HTERT RPE-1 (cell line): ENCODE measurements around the gene WNT2.
"Not testable (repeated sequence)": the region's sequence is repeated elsewhere in the genome, so short reads cannot be mapped to it uniquely, and the experiment has no call there.

Source experiments
- in situ Hi-C: fragments of 300-500 bp; cut with MboI; formaldehyde crosslinking; loops from 4 replicates; pipeline ENCODE4 v1.14.3; 2020; ENCODE audit warnings: low sequenced_read_pairs

The WNT2 gene

GRCh38 chr7:117270371-117270770 is 52.5 kb downstream of the WNT2 start:
- in situ Hi-C loops, result no loop called here

GRCh38 chr7:117269886-117270285 is 53.0 kb downstream of the WNT2 start:
- in situ Hi-C loops, result no loop called here

GRCh38 chr7:117269417-117269816 is 53.4 kb downstream of the WNT2 start:
- in situ Hi-C loops, result no loop called here

DNA sequence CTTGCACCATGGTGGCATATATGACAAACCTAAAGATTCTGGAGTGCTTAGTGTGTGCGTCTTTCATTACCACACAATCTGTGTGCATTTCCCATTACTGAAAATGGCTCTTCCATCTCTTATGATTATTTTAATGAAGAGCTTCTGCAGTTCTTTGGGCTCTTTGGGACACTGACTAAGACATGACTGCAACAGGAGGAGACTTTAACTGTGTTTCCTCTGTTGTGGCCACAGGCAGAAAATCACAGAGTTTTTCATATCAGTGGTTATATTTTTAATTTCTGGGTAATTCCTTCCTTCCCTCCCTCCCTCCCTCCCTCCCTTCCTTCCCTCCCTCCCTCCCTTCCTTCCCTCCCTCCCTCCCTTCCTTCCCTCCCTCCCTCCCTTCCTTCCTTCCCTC is 58.1 kb downstream of the WNT2 start:
- in situ Hi-C loops, result no loop called here

DNA sequence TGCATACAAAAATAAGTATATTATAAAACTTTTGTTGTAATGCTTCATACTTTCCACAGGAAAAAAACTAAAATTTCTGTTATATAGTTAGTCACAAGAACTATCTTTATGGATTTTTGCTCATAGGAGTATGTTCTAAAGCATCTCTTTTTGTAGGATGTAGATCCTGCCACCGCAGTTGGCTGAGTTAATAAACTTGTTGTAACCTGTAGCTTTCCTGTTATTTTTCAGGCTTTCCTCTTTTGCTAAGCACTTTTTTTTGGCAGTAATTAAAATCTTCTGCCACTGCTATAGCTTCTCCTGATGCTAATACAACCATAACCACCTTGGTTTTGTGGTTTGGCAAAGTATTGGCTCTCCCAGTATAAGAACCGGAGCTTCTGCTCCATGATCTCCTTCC is 60.3 kb downstream of the WNT2 start:
- in situ Hi-C loops, result no loop called here

- in situ Hi-C loops, result no loop called here
Measured at GRCh38 chr7:117259615-117260014, 63.2 kb downstream of the WNT2 start.

- in situ Hi-C loops, result no loop called here
Measured at GRCh38 chr7:117251687-117252086, 71.2 kb downstream of the WNT2 start.

- in situ Hi-C loops, result no loop called here
Measured at GRCh38 chr7:117250801-117251200, 72.1 kb downstream of the WNT2 start.

DNA sequence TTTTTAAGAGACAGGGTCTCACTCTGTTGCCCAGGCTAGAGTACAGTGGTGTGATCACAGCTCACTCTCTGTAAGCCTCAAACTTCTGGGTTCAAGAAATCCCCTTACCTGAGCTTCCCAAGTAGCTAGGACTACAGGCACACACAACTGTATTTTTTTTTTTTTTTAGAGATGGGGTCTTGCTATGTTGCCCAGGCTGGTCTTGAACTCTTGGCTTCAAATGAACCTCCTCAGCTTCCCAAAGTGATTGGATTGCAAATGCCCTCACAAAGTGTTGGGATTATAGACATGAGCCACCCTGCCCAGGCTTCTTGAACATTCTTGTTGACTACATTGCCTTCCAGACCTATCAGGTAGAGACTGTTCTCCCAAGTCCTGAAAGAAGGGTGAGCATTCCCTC is 72.6 kb downstream of the WNT2 start:
- in situ Hi-C loops, result no loop called here

- in situ Hi-C loops, result no loop called here
Measured at GRCh38 chr7:117249696-117250095, 73.2 kb downstream of the WNT2 start.

GRCh38 chr7:117248829-117249228 is 74.0 kb downstream of the WNT2 start:
- in situ Hi-C loops, result no loop called here

GRCh38 chr7:117247809-117248208 is 75.0 kb downstream of the WNT2 start:
- in situ Hi-C loops, result no loop called here

DNA sequence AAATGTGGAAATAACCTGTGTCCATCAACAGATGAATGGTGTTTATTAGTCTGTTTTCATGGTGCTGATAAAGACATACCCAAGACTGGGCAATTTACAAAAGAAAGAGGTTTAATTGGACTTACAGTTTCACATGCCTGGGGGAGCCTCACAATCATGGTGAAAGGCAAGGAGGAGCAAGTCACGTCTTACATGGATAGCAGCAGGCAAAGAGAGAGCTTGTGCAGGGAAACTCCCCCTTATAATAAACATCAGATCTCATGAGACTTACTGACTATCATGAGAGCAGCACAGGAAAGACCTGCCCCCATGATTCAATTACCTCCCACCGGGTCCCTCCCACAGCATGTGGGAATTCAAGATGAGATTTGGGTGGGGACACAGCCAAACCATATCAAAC is 77.2 kb downstream of the WNT2 start:
- in situ Hi-C loops, result not testable (repeated sequence)

DNA sequence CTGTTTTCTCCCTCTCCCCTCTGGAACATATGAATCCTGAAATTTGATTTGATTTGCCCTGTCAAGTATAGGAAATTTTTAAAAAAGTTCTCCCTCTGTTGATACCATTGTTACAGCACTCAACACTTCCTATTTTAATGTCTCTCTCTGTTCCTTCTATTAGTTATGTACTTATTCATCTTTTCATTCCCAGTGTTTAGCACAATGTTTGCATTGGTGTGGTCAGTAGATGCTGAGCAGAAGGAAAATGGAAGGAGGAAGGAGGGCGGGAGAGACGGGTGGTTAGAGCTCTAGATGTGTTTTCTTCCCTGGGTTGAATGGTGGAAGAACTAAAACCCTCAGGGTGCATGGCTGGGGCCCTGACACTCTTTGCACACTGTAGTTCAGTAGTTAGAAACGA is 79.5 kb downstream of the WNT2 start:
- in situ Hi-C loops, result no loop called here

DNA sequence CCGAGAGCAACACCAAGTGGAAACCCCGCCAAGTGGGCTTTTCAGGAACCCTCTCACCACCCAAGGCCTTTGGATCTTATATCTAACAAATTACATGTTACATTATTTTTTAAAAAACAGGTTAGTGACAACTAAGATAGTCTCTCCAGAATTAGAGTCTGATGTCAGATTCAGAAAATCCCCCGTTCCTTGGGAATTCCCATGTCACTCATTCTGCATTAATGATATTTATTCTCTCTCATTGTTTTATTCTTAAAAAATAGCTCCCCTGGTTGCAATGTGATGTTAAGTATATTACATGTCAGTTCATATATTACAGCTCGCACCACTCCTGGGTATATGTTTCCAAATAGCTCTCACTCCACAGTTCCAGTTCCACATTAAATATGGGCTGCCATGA is 81.8 kb downstream of the WNT2 start:
- in situ Hi-C loops, result no loop called here

DNA sequence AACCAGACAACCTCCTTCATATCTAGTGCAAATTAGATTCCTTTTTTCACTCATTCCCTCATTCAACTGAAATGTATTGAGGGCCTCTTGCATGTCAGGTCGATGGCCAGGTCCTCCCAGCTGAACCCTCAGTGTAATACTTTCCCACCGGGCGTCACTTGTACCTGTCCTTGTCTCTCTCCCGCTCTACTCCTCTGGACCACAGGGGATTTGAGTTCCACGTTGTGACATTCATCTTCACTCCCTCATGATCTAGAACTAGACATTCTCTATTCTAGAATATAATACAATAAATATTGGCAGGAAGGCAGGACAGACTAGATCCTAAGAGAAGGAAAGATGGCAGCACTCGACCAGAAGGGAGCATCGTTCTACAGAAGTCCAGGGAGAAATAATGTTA is 83.9 kb downstream of the WNT2 start:
- in situ Hi-C loops, result no loop called here

GRCh38 chr7:117238472-117238871 is 84.4 kb downstream of the WNT2 start:
- in situ Hi-C loops, result no loop called here

DNA sequence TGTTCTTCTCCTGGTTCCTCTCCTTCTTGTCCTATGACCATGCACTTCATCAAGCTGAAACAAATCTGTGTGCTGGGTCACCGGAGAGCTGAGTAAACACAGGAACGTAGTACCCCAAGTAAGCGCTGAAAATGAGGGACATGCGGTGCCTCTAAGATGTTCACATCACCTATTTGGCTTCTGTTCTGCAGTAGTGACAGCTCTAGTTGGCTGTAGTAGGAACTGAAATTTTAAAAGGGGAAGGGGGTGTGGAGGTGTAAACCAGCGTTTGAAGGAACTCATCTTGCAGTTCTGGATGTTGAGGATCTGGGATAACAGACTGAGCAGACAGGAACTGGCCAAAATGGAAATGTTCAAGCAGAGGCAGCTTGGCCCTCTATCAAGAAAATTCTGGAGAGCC is 85.2 kb downstream of the WNT2 start:
- in situ Hi-C loops, result no loop called here

DNA sequence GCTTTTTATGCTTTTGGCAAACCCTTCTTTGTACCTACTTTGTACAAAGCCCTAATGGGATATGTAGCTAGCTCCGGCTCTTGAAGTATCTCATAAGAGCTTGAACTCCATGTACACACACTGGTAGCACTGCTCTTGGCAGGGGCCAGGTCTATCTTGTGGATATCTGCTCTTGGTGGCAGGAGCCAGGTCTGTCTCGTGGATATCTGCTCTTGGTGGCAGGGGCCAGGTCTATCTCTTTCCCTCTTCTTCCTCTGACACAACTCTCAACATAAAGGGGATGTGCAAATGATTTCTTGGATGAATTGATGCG is 91.9 kb downstream of the WNT2 start:
- in situ Hi-C loops, result no loop called here

DNA sequence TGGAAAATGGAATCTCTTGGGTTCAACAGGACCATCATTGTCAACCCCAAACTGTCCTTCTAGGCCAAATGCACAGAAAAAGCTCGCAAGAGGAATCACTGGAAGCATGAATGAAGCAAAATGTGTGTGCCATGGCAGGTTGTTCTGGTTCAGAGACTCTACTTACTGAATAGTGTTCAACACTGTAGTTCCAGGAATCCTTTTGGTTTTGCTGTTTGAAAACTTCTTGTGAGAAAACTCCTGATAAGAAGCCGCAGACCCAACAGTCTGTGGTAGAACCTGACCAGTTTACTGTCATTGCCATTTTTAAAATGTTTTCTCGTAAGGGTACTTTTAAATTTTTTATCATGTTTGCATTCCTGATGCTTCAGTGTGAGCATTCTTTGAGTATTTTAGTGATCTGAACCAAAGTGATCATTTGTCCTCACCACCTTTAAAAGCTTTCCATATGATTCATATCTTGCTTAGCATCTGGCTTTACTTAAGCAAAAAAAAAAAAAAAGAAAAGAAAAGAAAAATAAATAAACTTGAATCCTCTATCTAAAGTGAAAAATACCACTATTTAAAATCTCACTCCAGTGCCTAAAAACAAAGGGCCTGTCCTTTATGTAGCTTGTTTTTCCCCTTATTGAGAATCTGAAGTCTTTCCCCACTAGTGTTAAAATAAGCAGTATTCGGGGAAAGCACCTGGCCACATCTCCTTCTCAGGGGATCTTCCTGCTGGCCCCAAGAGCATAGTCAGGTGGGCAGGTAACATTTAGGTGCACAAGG is 92.4 kb downstream of the WNT2 start:
- in situ Hi-C loops, result no loop called here

GRCh38 chr7:117229350-117229749 is 93.5 kb downstream of the WNT2 start:
- in situ Hi-C loops, result no loop called here

GRCh38 chr7:117227091-117227490 is 95.8 kb downstream of the WNT2 start:
- in situ Hi-C loops, result no loop called here

DNA sequence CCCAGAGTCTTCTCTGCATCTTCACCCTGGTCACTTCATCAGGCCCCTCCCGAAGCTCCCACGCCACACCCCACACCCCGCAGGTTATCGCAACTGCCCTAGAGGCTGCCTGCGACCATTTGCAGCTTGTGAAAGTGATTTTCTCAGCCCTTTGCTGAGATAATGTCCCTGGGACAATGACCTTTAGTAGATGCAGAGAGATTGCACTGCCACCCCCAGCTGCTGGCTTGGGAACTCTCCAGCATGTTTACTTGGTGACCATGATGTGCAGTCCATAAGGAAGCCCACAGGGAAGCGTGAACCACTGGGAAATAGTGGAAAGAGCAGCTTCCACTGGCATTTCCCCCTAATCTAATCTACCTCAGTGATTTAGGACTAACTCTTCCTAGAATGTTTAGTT is 97.3 kb downstream of the WNT2 start:
- in situ Hi-C loops, result no loop called here
